GM21717 (cell line): ENCODE data around the gene ABCE1.

ENCODE experiments used
- ATAC-seq: cut with Tn5 transposase; IDR thresholded peaks from one replicate; pipeline ENCODE4 v1.9.1; 2021; ENCODE audit warnings: mild to moderate bottlenecking, moderate library complexity; ENCODE audit not compliant: unreplicated experiment

The ABCE1 gene

DNA sequence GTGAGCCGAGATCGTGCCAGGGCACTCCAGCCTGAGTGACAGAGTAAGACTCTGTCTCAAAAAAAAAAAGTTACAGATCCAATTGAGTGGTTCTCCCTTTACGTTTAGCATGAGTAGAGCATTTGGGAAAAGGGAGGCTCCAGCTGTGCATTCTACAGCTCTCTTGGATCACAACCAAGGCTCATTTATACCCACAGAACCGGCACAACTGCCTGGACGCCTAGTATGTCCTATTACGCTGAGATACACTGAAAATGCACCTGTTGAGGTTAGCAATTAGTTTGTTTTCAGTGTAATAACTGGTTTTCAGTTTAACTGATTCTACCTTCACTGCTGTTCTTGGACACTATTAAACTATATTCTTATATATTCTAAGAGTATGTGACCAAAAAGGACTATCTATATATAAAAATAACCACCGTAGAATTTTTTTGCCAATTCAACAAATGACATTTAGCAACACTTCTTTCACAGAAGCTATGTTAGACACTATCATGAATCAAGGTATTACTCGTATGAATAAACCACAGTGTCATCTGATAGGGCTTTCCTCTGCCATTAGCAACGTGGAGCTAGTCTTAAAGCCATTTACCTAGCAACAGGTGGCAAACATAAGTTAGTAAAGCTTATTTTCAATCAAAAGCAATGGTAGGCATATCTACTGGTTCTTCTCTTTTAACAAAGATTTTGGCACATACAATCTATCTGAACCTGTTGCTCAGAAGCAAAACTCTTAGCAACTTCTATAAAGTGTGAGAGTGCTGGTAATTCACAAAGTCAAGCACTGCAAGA lies 78.7 kb downstream of the ABCE1 start:
- ATAC-seq, result no peak

- ATAC-seq, result no peak
Measured at GRCh38 chr4:145177511-145177905, 79.4 kb downstream of the ABCE1 start.

DNA sequence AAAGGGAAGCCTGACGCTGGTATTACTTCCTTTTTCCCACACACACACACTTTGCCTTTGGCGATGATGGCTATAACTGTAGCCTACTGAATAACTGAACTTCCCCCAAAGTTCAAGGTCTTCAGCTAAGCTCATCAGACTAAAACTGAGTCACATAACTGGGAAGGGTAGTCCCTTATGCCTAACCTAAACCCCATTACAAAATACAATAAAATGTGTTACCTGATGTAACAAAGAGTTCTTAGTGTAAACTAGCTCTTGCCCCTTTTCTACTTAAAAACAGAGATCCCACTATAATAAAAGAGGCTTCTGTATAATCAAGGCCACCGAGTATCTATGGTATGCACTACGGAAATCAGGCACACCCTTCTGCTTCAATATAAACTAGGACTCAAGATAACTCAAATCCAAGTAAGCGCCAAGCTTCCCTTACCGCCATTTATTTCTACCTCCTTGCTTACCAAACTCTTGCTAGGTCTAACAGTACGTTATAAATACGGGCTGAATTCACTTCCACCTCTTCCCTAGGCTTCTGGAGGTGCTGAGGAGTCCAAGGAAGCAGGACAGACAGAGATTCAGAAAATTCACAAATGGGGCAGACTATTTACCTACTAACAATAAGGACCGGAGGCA lies 79.9 kb downstream of the ABCE1 start:
- no peak for ATAC-seq

DNA sequence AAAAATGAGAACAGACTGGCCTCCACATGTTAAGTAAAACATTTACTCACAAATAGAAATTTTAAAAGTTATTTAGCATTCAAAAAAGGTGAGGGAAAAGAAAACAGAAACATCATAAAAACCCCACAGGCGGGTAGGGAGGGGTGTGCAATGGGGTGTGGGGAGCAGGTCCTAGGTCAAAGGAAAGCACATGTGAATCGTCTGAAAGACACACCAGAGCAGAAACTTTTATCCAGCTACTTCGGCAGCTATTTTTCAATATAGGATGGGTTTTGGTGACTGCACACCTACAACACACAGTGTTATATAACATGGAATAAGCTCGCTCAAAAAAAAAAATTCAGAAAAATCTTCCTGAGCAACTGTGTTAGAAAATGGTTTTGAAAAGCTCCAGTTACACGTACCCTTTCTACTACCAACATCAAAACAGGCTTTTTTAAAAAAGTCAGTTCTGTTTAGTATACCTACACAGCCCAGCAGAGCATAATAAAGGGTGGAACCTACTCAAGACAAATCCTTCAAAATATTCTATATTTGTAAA lies 80.7 kb downstream of the ABCE1 start:
- ATAC-seq, result no peak
